ENCODE data around the gene UQCR11.

- no peak for TF ChIP-seq CTCF (IDR thresholded peaks at IDR 0.05)
- TF ChIP-seq POLR2AphosphoS5 (IDR thresholded peaks at IDR 0.05), result no peak
Observed at GRCh38 chr19:1610579-1610978, 5.3 kb upstream of the UQCR11 start.
